Thyroid gland (tissue), 4 donors: ENCODE data around the gene DPP4.

Experiments
- POLR2A ChIP-seq, 2 donors: fragments of 450-650 bp; IDR thresholded peaks; one replicate each; pipeline ENCODE4 v1.6.1; 2017; ENCODE audit warnings: antibody characterized with exemption in 2 of 2, mild to moderate bottlenecking in 2 of 2, moderate library complexity in 1 of 2
- TF ChIP-seq, protein P1 (sequence below), 6 experiments: fragments of 200-600 bp in 3 of 6; fragments of 450-650 bp in 3 of 6; sonication (generic) in 3 of 6; IDR thresholded peaks; one replicate each; pipeline ENCODE4 v1.5.1; 2016 to 2019; ENCODE audit warnings: antibody characterized with exemption in 6 of 6, mild to moderate bottlenecking in 2 of 6, inconsistent platforms in 1 of 6, moderate library complexity in 1 of 6

DNA sequence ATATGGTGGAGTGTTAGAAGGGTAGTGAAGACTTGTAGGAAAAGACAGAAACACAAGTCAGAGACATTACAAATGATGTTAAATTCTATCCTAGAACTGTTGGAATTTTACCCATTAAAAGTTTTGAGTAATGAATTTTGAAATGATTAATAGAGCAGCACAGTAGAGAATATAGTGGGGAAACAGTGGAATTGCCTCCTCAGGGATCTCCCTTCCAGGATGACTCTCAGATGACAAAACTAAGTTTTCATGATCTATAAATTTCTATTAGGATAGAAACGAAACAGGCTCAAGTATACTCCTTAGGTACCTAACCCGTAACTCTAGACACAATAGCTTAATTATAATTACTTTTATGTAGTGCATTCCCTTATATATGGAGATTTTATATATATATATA is 86.7 kb downstream of the DPP4 start:
- TF ChIP-seq, protein P1, sequence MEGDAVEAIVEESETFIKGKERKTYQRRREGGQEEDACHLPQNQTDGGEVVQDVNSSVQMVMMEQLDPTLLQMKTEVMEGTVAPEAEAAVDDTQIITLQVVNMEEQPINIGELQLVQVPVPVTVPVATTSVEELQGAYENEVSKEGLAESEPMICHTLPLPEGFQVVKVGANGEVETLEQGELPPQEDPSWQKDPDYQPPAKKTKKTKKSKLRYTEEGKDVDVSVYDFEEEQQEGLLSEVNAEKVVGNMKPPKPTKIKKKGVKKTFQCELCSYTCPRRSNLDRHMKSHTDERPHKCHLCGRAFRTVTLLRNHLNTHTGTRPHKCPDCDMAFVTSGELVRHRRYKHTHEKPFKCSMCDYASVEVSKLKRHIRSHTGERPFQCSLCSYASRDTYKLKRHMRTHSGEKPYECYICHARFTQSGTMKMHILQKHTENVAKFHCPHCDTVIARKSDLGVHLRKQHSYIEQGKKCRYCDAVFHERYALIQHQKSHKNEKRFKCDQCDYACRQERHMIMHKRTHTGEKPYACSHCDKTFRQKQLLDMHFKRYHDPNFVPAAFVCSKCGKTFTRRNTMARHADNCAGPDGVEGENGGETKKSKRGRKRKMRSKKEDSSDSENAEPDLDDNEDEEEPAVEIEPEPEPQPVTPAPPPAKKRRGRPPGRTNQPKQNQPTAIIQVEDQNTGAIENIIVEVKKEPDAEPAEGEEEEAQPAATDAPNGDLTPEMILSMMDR (IDR thresholded peaks at IDR 0.05) = no peak
- no peak for TF ChIP-seq POLR2A (IDR thresholded peaks at IDR 0.05)
